ENCODE measurements around the gene PARVB. TPM values are rescaled to one million over a fixed set of nuclear protein-coding genes. Genes with fewer than 3 reads are reported as not detected.

PARVB gene
- total and polyA plus RNA-seq, 4 experiments from 2014 or later = 3.4 to 17.0 (median 9.8) TPM

- CTCF ChIA-PET (ENCODE audit: partially characterized antibody) = interaction anchor here (1.0 kb wide), 1 partner anchor 8 kb away, joined by 5 read pairs; no protein-coding TSS in a partner anchor
- intact Hi-C loops (cut with micrococcal nuclease) = no loop called here
- no peak overlapping the region for H3K27ac Mint-ChIP-seq
These were observed 38.6 kb upstream of the PARVB start for GRCh38 chr22:43985532-43985931.

GRCh38 chr22:43988116-43988820, 35.8 kb upstream of the PARVB start:
- Histone ChIP-seq H3K27ac (ENCODE audit: low read depth, low read length) (no peak overlapping the region), H3K36me3 (ENCODE audit: insufficient read depth, low read length) (peaks cover 38% of the 10 kb centered on the region), H3K4me1 (ENCODE audit: insufficient read depth, low read length) (no peaks in the 10 kb centered on the region), H3K9me3 (ENCODE audit: control insufficient read depth in 1 of 2, low read length in 2 of 2) (no peaks in the 10 kb centered on the region), H3K27me3 (ENCODE audit: insufficient read depth, low read length) (no peaks in the 10 kb centered on the region), H3K4me3 (ENCODE audit: low read length in 2 of 2) (no peak overlapping the region)
- peaks cover 2 to 5% (median 4%) of the 10 kb centered on the region in 4 donors for H3K4me1 Mint-ChIP-seq
- H3K27ac Mint-ChIP-seq = peak overlapping the region in 5 of 7 donors; percentile 32 to 74 (median 44)
- CTCF ChIA-PET (ENCODE audit: partially characterized antibody) = interaction anchor here (0.9 to 2.0 kb wide), 2 partner anchors 95 to 98 kb away, joined by 3 to 7 read pairs; no protein-coding TSS in a partner anchor
- H3K9me3 Mint-ChIP-seq = peaks cover 0 to 3% (median 0%) of the 10 kb centered on the region in 8 donors
- H3K4me3 Mint-ChIP-seq = no peak overlapping the region
- H3K36me3 Mint-ChIP-seq = peaks cover 48 to 84% of the 10 kb centered on the region in 2 donors
- POLR2A ChIA-PET (ENCODE audit: partially characterized antibody) = interaction anchor here (0.9 kb wide), 1 partner anchor 8 kb away, joined by 4 read pairs; no protein-coding TSS in a partner anchor
- no peak for DNase-seq
- intact Hi-C loops (cut with micrococcal nuclease) = no loop called here
- no peaks in the 10 kb centered on the region for H3K27me3 Mint-ChIP-seq

More at GRCh38 chr22:43985532-43985931, 38.6 kb upstream of the PARVB start:
- H3K27me3 Mint-ChIP-seq = no peaks in the 10 kb centered on the region
- H3K9me3 Mint-ChIP-seq = peaks cover 0 to 2% (median 0%) of the 10 kb centered on the region in 8 donors
- Histone ChIP-seq H3K36me3 (ENCODE audit: insufficient read depth, low read length) (peaks cover 22% of the 10 kb centered on the region), H3K9me3 (ENCODE audit: control insufficient read depth in 1 of 2, low read length in 2 of 2) (no peaks in the 10 kb centered on the region), H3K27ac (ENCODE audit: low read depth, low read length) (no peak overlapping the region), H3K4me1 (ENCODE audit: insufficient read depth, low read length) (no peaks in the 10 kb centered on the region), H3K4me3 (ENCODE audit: low read length in 2 of 2) (no peak overlapping the region), H3K27me3 (ENCODE audit: insufficient read depth, low read length) (no peaks in the 10 kb centered on the region)
- no peak overlapping the region for H3K4me3 Mint-ChIP-seq
- POLR2A ChIA-PET (ENCODE audit: partially characterized antibody) = no interaction called here
- H3K36me3 Mint-ChIP-seq = peaks cover 42 to 72% of the 10 kb centered on the region in 2 donors
- no peaks in the 10 kb centered on the region for H3K4me1 Mint-ChIP-seq
- DNase-seq = no peak

- H3K36me3 Mint-ChIP-seq = peaks cover 49 to 84% of the 10 kb centered on the region in 2 donors
- Histone ChIP-seq H3K27ac (ENCODE audit: low read depth, low read length) (no peak overlapping the region), H3K4me1 (ENCODE audit: insufficient read depth, low read length) (no peaks in the 10 kb centered on the region), H3K36me3 (ENCODE audit: insufficient read depth, low read length) (peaks cover 38% of the 10 kb centered on the region), H3K4me3 (ENCODE audit: low read length in 2 of 2) (no peak overlapping the region), H3K9me3 (ENCODE audit: control insufficient read depth in 1 of 2, low read length in 2 of 2) (no peaks in the 10 kb centered on the region), H3K27me3 (ENCODE audit: insufficient read depth, low read length) (no peaks in the 10 kb centered on the region)
- peak overlapping the region in 1 of 7 donors; percentile 59 for H3K27ac Mint-ChIP-seq
- no peak for DNase-seq
- ChIA-PET CTCF (ENCODE audit: partially characterized antibody) (interaction anchor here (2.8 kb wide), 1 partner anchor 97 kb away, joined by 10 read pairs; no protein-coding TSS in a partner anchor), POLR2A (ENCODE audit: partially characterized antibody) (no interaction called here)
- H3K4me1 Mint-ChIP-seq = peaks cover 4 to 9% (median 6%) of the 10 kb centered on the region in 4 donors
- H3K4me3 Mint-ChIP-seq = no peak overlapping the region
- intact Hi-C loops (cut with micrococcal nuclease) = no loop called here
- H3K27me3 Mint-ChIP-seq = no peaks in the 10 kb centered on the region
- H3K9me3 Mint-ChIP-seq = peaks cover 0 to 3% (median 0%) of the 10 kb centered on the region in 8 donors
These were observed 35.1 kb upstream of the PARVB start for GRCh38 chr22:43988960-43989359.

- no peak overlapping the region for H3K4me3 Mint-ChIP-seq
- peaks cover 0 to 3% (median 0%) of the 10 kb centered on the region in 8 donors for H3K9me3 Mint-ChIP-seq
- peaks cover 6 to 16% (median 10%) of the 10 kb centered on the region in 4 donors for H3K4me1 Mint-ChIP-seq
- H3K36me3 ChIP-seq (ENCODE audit: insufficient read depth, low read length) = peaks cover 36% of the 10 kb centered on the region
- intact Hi-C loops (cut with micrococcal nuclease) = no loop called here
- no peaks in the 10 kb centered on the region for H3K4me1 ChIP-seq (ENCODE audit: insufficient read depth, low read length)
- H3K27ac ChIP-seq (ENCODE audit: low read depth, low read length) = no peak overlapping the region
- no peaks in the 10 kb centered on the region for H3K27me3 ChIP-seq (ENCODE audit: insufficient read depth, low read length)
- CTCF ChIA-PET (ENCODE audit: partially characterized antibody) = interaction anchor here (0.6 to 2.8 kb wide), 4 partner anchors 48 to 637 kb away, joined by 3 to 10 read pairs (median 6); no protein-coding TSS in a partner anchor
- H3K4me3 ChIP-seq (ENCODE audit: low read length in 2 of 2) = no peak overlapping the region
- no peak for DNase-seq
- no peak overlapping the region for H3K27ac Mint-ChIP-seq
- POLR2A ChIA-PET (ENCODE audit: partially characterized antibody) = no interaction called here
- H3K27me3 Mint-ChIP-seq = no peaks in the 10 kb centered on the region
- peaks cover 49 to 88% of the 10 kb centered on the region in 2 donors for H3K36me3 Mint-ChIP-seq
- no peaks in the 10 kb centered on the region for H3K9me3 ChIP-seq (ENCODE audit: control insufficient read depth in 1 of 2, low read length in 2 of 2)
These were observed 34.1 kb upstream of the PARVB start for GRCh38 chr22:43990044-43990443.

- Mint-ChIP-seq H3K27ac (peak overlapping the region in 1 of 7 donors; percentile 60), H3K9me3 (peaks cover 0 to 3% (median 0%) of the 10 kb centered on the region in 8 donors), H3K36me3 (peaks cover 45 to 85% of the 10 kb centered on the region in 2 donors), H3K4me3 (no peak overlapping the region), H3K27me3 (no peaks in the 10 kb centered on the region), H3K4me1 (peaks cover 11 to 27% (median 20%) of the 10 kb centered on the region in 4 donors)
- CTCF ChIA-PET (ENCODE audit: partially characterized antibody) = interaction anchor here (0.7 to 6.7 kb wide), 5 partner anchors 94 to 634 kb away, joined by 3 to 157 read pairs (median 47); no protein-coding TSS in a partner anchor
- Histone ChIP-seq H3K4me3 (ENCODE audit: low read length in 2 of 2) (no peak overlapping the region), H3K4me1 (ENCODE audit: insufficient read depth, low read length) (peaks cover 7% of the 10 kb centered on the region), H3K9me3 (ENCODE audit: control insufficient read depth in 1 of 2, low read length in 2 of 2) (no peaks in the 10 kb centered on the region), H3K27me3 (ENCODE audit: insufficient read depth, low read length) (no peaks in the 10 kb centered on the region), H3K27ac (ENCODE audit: low read depth, low read length) (no peak overlapping the region), H3K36me3 (ENCODE audit: insufficient read depth, low read length) (peaks cover 29% of the 10 kb centered on the region)
- intact Hi-C loops (cut with micrococcal nuclease) = loop anchor here (2.0 kb wide), 1 partner anchor 189 kb away; the partner anchor contains the start of gene PARVG
- DNase-seq = no peak
- POLR2A ChIA-PET (ENCODE audit: partially characterized antibody) = interaction anchor here (0.9 kb wide), 1 partner anchor 36 kb away, joined by 3 read pairs; the partner anchor contains the start of gene SAMM50
These were observed 32.6 kb upstream of the PARVB start for GRCh38 chr22:43991316-43992020.

- ChIA-PET POLR2A (ENCODE audit: partially characterized antibody) (interaction anchor here (1.8 to 2.0 kb wide), 3 partner anchors 89 to 634 kb away, joined by 8 to 13 read pairs (median 10); no protein-coding TSS in a partner anchor), CTCF (ENCODE audit: partially characterized antibody) (interaction anchor here (1.1 to 6.7 kb wide), 21 partner anchors 7 to 672 kb away, joined by 3 to 157 read pairs (median 8); partner anchors contain the start of genes PARVG and SAMM50)
- Histone ChIP-seq H3K4me3 (ENCODE audit: low read length in 2 of 2) (no peak overlapping the region), H3K27ac (ENCODE audit: low read depth, low read length) (no peak overlapping the region), H3K27me3 (ENCODE audit: insufficient read depth, low read length) (no peaks in the 10 kb centered on the region), H3K9me3 (ENCODE audit: control insufficient read depth in 1 of 2, low read length in 2 of 2) (no peaks in the 10 kb centered on the region), H3K4me1 (ENCODE audit: insufficient read depth, low read length) (peaks cover 11% of the 10 kb centered on the region), H3K36me3 (ENCODE audit: insufficient read depth, low read length) (peaks cover 25% of the 10 kb centered on the region)
- Mint-ChIP-seq H3K27me3 (no peaks in the 10 kb centered on the region), H3K36me3 (peaks cover 45 to 81% of the 10 kb centered on the region in 2 donors), H3K4me3 (no peak overlapping the region), H3K9me3 (peaks cover 0 to 3% (median 0%) of the 10 kb centered on the region in 8 donors), H3K27ac (no peak overlapping the region), H3K4me1 (peaks cover 11 to 35% (median 25%) of the 10 kb centered on the region in 4 donors)
- intact Hi-C loops (cut with micrococcal nuclease) = loop anchor here (2.0 kb wide), 1 partner anchor 188 kb away; the partner anchor contains the start of gene PARVG
- DNase-seq = no peak
These were observed 31.7 kb upstream of the PARVB start for GRCh38 chr22:43992331-43992821.

Measured in CD4-positive, alpha-beta memory T cell (primary cell).